ENCODE data around the gene OR51B6. TPM values are rescaled to one million over a fixed set of nuclear protein-coding genes. Genes with fewer than 3 reads are reported as not detected.

Gene OR51B6, protein sequence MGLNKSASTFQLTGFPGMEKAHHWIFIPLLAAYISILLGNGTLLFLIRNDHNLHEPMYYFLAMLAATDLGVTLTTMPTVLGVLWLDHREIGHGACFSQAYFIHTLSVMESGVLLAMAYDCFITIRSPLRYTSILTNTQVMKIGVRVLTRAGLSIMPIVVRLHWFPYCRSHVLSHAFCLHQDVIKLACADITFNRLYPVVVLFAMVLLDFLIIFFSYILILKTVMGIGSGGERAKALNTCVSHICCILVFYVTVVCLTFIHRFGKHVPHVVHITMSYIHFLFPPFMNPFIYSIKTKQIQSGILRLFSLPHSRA
- not detected in 2 replicates for total RNA-seq

DNA sequence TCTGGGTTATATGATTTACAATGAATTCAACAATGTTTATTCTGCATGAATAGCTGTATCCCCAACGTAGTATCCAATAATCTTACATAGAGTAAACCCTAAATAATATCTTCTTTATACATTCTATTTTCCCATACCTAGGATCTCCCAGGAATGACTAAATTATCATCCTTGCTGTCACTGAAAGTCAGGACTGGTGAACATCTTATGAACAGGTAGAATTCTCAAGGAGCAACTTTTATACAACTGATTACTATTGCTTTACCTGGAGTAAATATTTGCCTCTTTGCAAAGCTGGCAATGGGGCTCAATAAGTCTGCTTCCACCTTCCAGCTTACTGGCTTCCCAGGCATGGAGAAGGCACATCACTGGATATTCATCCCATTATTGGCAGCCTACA is at the start of gene OR51B6:
OR51B6 (plus strand) TSS at position 301 of the 400 bp plus-strand sequence; CDS start at position 301, 0 bp downstream.
- H3K27ac Mint-ChIP-seq, result no peak within 1 kb of the TSS
- ATAC-seq (ENCODE audit: low read depth), result no peak
- H3K4me1 Mint-ChIP-seq, result no peaks in the 10 kb centered on the region
- CTCF ChIA-PET, result no interaction called here
- intact Hi-C loops (cut with micrococcal nuclease), result no loop called here
- no peaks in the 10 kb centered on the region for H3K9me3 Mint-ChIP-seq
- H3K36me3 Mint-ChIP-seq (ENCODE audit: low read depth), result no peaks in the 10 kb centered on the region
- H3K4me3 Mint-ChIP-seq, result no peak within 1 kb of the TSS
- TF ChIP-seq, protein P1, sequence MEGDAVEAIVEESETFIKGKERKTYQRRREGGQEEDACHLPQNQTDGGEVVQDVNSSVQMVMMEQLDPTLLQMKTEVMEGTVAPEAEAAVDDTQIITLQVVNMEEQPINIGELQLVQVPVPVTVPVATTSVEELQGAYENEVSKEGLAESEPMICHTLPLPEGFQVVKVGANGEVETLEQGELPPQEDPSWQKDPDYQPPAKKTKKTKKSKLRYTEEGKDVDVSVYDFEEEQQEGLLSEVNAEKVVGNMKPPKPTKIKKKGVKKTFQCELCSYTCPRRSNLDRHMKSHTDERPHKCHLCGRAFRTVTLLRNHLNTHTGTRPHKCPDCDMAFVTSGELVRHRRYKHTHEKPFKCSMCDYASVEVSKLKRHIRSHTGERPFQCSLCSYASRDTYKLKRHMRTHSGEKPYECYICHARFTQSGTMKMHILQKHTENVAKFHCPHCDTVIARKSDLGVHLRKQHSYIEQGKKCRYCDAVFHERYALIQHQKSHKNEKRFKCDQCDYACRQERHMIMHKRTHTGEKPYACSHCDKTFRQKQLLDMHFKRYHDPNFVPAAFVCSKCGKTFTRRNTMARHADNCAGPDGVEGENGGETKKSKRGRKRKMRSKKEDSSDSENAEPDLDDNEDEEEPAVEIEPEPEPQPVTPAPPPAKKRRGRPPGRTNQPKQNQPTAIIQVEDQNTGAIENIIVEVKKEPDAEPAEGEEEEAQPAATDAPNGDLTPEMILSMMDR (IDR thresholded peaks at IDR 0.05), result no peak
- POLR2A ChIA-PET, result no interaction called here
- peaks cover 7% of the 10 kb centered on the region for H3K27me3 Mint-ChIP-seq
- no peak for DNase-seq

DNA sequence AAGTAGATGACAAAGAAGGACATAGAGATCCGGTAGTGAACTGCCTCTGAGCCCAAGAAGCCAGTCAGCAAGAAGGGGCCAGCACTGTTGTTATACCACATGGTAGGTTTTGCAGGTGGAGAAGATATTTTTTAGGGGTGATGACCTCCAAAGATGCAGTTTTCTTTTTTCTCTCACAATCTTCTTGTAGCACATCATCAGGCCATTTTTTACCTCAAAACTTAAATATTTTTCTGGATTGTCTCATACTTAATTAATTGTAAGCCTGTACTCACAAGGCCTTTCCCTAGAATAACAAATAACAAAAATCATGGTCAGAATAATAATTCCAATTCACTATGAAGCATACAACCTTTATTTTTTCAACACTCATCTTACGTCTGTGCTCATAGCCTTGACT is 49.5 kb upstream of the OR51B6 start, which contains the start of gene OR51B4:
OR51B4 (minus strand) TSS at position 101 of the 400 bp plus-strand sequence; CDS start at position 101, 0 bp downstream.
- TF ChIP-seq, protein P1 (IDR thresholded peaks at IDR 0.05), result no peak
- Mint-ChIP-seq H3K27ac (no peak within 1 kb of the TSS), H3K4me1 (no peaks in the 10 kb centered on the region), H3K27me3 (peaks cover 4% of the 10 kb centered on the region), H3K36me3 (ENCODE audit: low read depth) (no peaks in the 10 kb centered on the region), H3K4me3 (no peak within 1 kb of the TSS), H3K9me3 (no peaks in the 10 kb centered on the region)
- ChIA-PET POLR2A (no interaction called here), CTCF (no interaction called here)
- DNase-seq (no peak), ATAC-seq (ENCODE audit: low read depth) (no peak)
- intact Hi-C loops (cut with micrococcal nuclease), result no loop called here

DNA sequence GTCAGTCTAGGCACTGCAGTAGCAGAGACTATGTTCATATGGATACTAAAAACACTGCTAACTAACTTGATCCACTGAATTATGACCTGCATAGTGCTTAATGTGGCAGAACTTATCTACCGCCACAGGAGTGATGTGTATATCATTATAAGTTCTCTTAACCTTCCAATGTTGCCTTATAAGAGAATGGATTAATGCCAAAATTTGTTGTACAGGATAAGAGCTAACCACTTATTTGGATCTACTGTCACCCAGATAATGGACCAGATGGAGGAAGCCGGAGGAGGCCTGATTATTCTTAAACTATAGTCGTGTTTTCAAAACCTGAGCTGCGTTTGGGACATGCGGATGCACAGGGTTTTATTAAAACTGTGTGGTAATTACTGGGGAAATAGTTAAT is 47.7 kb upstream of the OR51B6 start:
- Mint-ChIP-seq H3K4me3 (no peak overlapping the region), H3K4me1 (no peaks in the 10 kb centered on the region), H3K36me3 (ENCODE audit: low read depth) (no peaks in the 10 kb centered on the region), H3K9me3 (no peaks in the 10 kb centered on the region), H3K27ac (no peak overlapping the region), H3K27me3 (no peaks in the 10 kb centered on the region)
- DNase-seq (no peak), ATAC-seq (ENCODE audit: low read depth) (no peak)
- intact Hi-C loops (cut with micrococcal nuclease), result no loop called here
- TF ChIP-seq, protein P1 (IDR thresholded peaks at IDR 0.05), result no peak
- ChIA-PET CTCF (no interaction called here), POLR2A (no interaction called here)

DNA sequence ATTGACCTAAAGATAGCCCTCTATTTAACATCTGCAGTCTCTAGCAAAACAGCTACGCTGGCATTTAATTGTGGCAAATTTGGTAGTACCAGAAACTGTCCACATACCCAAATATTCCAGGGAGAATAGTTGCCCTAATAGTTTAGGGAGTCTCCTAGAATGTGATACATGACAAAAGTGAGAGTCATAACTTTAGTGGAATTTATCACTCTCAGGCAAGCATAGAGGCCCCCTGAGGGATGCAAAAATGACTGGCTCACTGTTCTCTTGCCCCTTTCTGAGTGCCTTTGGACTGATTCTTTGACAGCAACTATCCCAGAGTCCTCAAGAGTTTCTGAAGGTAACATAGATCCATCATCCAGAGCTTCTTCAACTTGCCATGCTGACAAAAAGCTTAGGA is 47.3 kb upstream of the OR51B6 start:
- no peaks in the 10 kb centered on the region for H3K9me3 Mint-ChIP-seq
- no peaks in the 10 kb centered on the region for H3K27me3 Mint-ChIP-seq

DNA sequence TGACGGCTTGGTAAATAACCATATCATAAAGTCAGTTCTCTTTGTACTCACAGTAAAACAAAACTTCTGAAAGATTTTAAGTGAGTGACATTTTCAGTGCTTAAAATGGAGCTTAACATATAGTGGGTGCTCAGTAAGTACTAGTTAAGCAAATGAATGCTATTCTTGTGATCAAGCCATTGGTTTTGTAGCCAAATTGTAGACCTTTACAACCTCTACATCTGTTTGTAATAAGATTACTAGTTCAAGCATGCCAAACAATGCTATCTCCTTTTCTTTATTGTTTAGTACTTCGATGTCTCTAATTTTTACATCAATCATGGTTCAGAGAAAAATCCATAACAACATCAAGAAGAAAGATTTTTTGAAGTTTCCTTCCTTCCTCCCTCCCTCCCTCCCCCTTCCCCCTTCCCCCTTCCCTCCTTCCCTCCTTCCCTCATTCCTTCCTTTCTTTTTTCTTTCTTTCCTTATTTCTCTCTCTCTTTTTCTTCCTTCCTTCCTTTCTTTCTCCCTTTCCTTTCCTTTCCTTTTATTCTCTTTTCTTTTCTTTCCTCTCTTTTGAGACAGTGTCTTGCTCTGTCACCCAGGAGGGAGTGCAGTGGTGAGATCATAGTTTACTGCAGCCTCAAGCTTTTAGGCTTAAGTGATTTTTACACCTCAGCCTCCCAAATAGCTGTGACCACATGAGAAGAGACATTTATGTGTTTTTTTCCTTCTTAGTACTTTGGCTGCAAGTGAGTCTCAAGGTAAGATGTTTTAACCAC is 43.9 kb upstream of the OR51B6 start:
- TF ChIP-seq, protein P1 (IDR thresholded peaks at IDR 0.05), result no peak
- ChIA-PET POLR2A (no interaction called here), CTCF (no interaction called here)
- no peak overlapping the region for H3K27ac Mint-ChIP-seq
- no peaks in the 10 kb centered on the region for H3K36me3 Mint-ChIP-seq (ENCODE audit: low read depth)
- DNase-seq, result no peak
- H3K4me1 Mint-ChIP-seq, result no peaks in the 10 kb centered on the region
- ATAC-seq (ENCODE audit: low read depth), result no peak
- no peak overlapping the region for H3K4me3 Mint-ChIP-seq
- no peaks in the 10 kb centered on the region for H3K9me3 Mint-ChIP-seq
- intact Hi-C loops (cut with micrococcal nuclease), result no loop called here
- no peaks in the 10 kb centered on the region for H3K27me3 Mint-ChIP-seq

More for the DNA sequence above, 47.3 kb upstream of the OR51B6 start:
- no peak for DNase-seq
- no peak for ATAC-seq (ENCODE audit: low read depth)
- H3K27ac Mint-ChIP-seq, result no peak overlapping the region
- no peaks in the 10 kb centered on the region for H3K36me3 Mint-ChIP-seq (ENCODE audit: low read depth)
- ChIA-PET POLR2A (no interaction called here), CTCF (no interaction called here)
- intact Hi-C loops (cut with micrococcal nuclease), result no loop called here
- no peaks in the 10 kb centered on the region for H3K4me1 Mint-ChIP-seq
- TF ChIP-seq, protein P1 (IDR thresholded peaks at IDR 0.05), result no peak
- no peak overlapping the region for H3K4me3 Mint-ChIP-seq
